Endothelial cell of umbilical vein (primary cell): ENCODE results near the gene MFSD6. TPM values are rescaled to one million over a fixed set of nuclear protein-coding genes. Genes with fewer than 3 reads are reported as not detected.

Source experiments
- BruUV-seq: library from RNA; stranded (reverse); fragments of 400-500 nt; replicated peaks from 2 replicates; lab custom pipeline; 2021; lab: Mats Ljungman, UMichigan
- CTCF ChIA-PET: fragments of 300-600, 350-600 bp; sonication (Branson Sonifier 250); formaldehyde crosslinking; loops from one replicate; lab custom pipeline; 2021; ENCODE audit warnings: antibody characterized with exemption, inconsistent platforms; lab: Charles Lee
- POLR2A ChIA-PET: fragments of 300-600, 350-600 bp; sonication (Branson Sonifier 250); formaldehyde crosslinking; loops from one replicate; lab custom pipeline; 2021; ENCODE audit warnings: antibody characterized with exemption, inconsistent platforms; lab: Charles Lee
- DNase-seq: peaks from one replicate; pipeline ENCODE4 v3.0.0-alpha.2; 2011; ENCODE audit warnings: low read depth, low spot score
- FAIRE-seq: peaks from 2 replicates; lab custom pipeline; 2011; peaks lifted over from hg19 to GRCh38; lab: Jason Lieb, UNC
- H2AFZ ChIP-seq: 2 replicates; pipeline ENCODE4 v1.6.0; 2012; ENCODE audit warnings: low read depth, low read length, control low read depth, inconsistent platforms
- H3K27ac ChIP-seq: 2 replicates; pipeline ENCODE4 v1.5.1; 2011; ENCODE audit warnings: low read depth, mild to moderate bottlenecking, control low read depth, low read length, moderate library complexity; ENCODE audit not compliant: insufficient read depth
- H3K27me3 ChIP-seq, 2 experiments: 2 replicates each; pipeline versions ENCODE4 v1.6.0 to v1.6.1; 2011; ENCODE audit warnings: low read length in 2 of 2, mixed read lengths in 1 of 2; ENCODE audit not compliant: control insufficient read depth in 2 of 2, insufficient read depth in 2 of 2
- H3K36me3 ChIP-seq, 2 experiments: 2 replicates in 1 of 2; 3 replicates in 1 of 2; pipeline ENCODE4 v1.5.1; 2011; ENCODE audit warnings: low read length in 2 of 2, mild to moderate bottlenecking in 1 of 2, moderate library complexity in 1 of 2; ENCODE audit not compliant: control insufficient read depth in 2 of 2, insufficient read depth in 2 of 2; ENCODE audit errors: extremely low read depth in 1 of 2
- H3K4me1 ChIP-seq: 3 replicates; pipeline ENCODE4 v1.5.1; 2011; ENCODE audit warnings: mild to moderate bottlenecking, low read length; ENCODE audit not compliant: control insufficient read depth, insufficient read depth; ENCODE audit errors: extremely low read depth
- H3K4me2 ChIP-seq: 2 replicates; pipeline ENCODE4 v1.6.1; 2011; ENCODE audit warnings: low read length, control low read depth, mixed read lengths; ENCODE audit not compliant: insufficient read depth
- H3K4me3 ChIP-seq, 3 experiments: fragments of 200-600 bp in 1 of 3; sonication (generic), shearing (Covaris generic) in 1 of 3; replicated peaks in 1 of 3; 2 replicates each; pipeline ENCODE4 v1.5.1; 2011 to 2016; ENCODE audit warnings: control low read depth in 3 of 3, low read length in 3 of 3, mild to moderate bottlenecking in 2 of 3, inconsistent platforms in 1 of 3, low read depth in 1 of 3, moderate library complexity in 1 of 3; ENCODE audit not compliant: insufficient read depth in 1 of 3
- H3K79me2 ChIP-seq: 2 replicates; pipeline ENCODE4 v1.6.0; 2012; ENCODE audit warnings: low read length, inconsistent platforms; ENCODE audit not compliant: control insufficient read depth, insufficient read depth
- H3K9ac ChIP-seq: replicated peaks from 2 replicates; pipeline ENCODE3; 2011; ENCODE audit warnings: low read length, control low read depth; ENCODE audit not compliant: insufficient read depth; ENCODE audit errors: extremely low read depth
- H3K9me1 ChIP-seq: replicated peaks from 3 replicates; pipeline ENCODE4 v1.6.0; 2011; ENCODE audit warnings: mild to moderate bottlenecking, low read length; ENCODE audit not compliant: control insufficient read depth, insufficient read depth; ENCODE audit errors: extremely low read depth
- H3K9me3 ChIP-seq: replicated peaks from 2 replicates; pipeline ENCODE4 v1.5.1; 2012; ENCODE audit warnings: low read length, inconsistent platforms; ENCODE audit not compliant: control insufficient read depth, insufficient read depth
- H4K20me1 ChIP-seq: replicated peaks from 2 replicates; pipeline ENCODE3; 2011; ENCODE audit warnings: mild to moderate bottlenecking, low read length; ENCODE audit not compliant: control insufficient read depth, insufficient read depth; ENCODE audit errors: extremely low read depth
- CTCF ChIP-seq, 2 donors: IDR thresholded peaks; 1 replicate in 1 of 2; 2 replicates in 1 of 2; pipeline ENCODE4 v1.5.1; 2011; ENCODE audit warnings: low read length in 2 of 2, mild to moderate bottlenecking in 2 of 2, moderate library complexity in 2 of 2, control low read depth in 1 of 2, inconsistent platforms in 1 of 2, low read depth in 1 of 2; ENCODE audit not compliant: insufficient read depth in 1 of 2; ENCODE audit errors: extremely low read depth in 1 of 2
- EZH2 ChIP-seq: IDR thresholded peaks from 2 replicates; pipeline ENCODE4 v1.6.1; 2012; ENCODE audit warnings: borderline replicate concordance, low read depth, mild to moderate bottlenecking, moderate library complexity, low read length, inconsistent platforms; ENCODE audit not compliant: severe bottlenecking
- FOS ChIP-seq: IDR thresholded peaks from 2 replicates; pipeline ENCODE4 v1.6.1; 2011; ENCODE audit warnings: mild to moderate bottlenecking, low read length, moderate library complexity, borderline replicate concordance; ENCODE audit not compliant: insufficient read depth
- GATA2 ChIP-seq: IDR thresholded peaks from 2 replicates; pipeline ENCODE4 v1.7.0; 2011; ENCODE audit warnings: low read depth, mild to moderate bottlenecking, moderate library complexity, mixed read lengths, low read length; ENCODE audit not compliant: insufficient read length, insufficient read depth
- JUN ChIP-seq: IDR thresholded peaks from 2 replicates; pipeline ENCODE4 v1.6.1; 2011; ENCODE audit warnings: borderline replicate concordance, low read depth; ENCODE audit not compliant: insufficient read length, insufficient read depth
- MAX ChIP-seq: IDR thresholded peaks from 2 replicates; pipeline ENCODE4 v1.6.1; 2011; ENCODE audit not compliant: insufficient read depth, insufficient read length
- MYC ChIP-seq: IDR thresholded peaks from one replicate; pipeline ENCODE4 v1.6.1; 2011; ENCODE audit warnings: mild to moderate bottlenecking, low read depth, low read length
- POLR2A ChIP-seq: IDR thresholded peaks from 2 replicates; pipeline ENCODE4 v1.6.1; 2012; ENCODE audit warnings: low read depth, mild to moderate bottlenecking, control low read depth, low read length
- POLR2AphosphoS5 ChIP-seq: IDR thresholded peaks from 2 replicates; pipeline ENCODE4 v1.6.1; 2012; ENCODE audit warnings: low read depth, mild to moderate bottlenecking, control low read depth, low read length, moderate library complexity; ENCODE audit not compliant: insufficient read depth
- dilution Hi-C: fragments of 300-500 bp; cut with MboI; formaldehyde crosslinking; loops from one replicate; pipeline ENCODE4 v1.15.0; 2019; ENCODE audit warnings: low sequenced_read_pairs; ENCODE audit not compliant: extremely low pct_ligation_motif_present
- intact Hi-C: fragments of 100-400 bp; cut with micrococcal nuclease; formaldehyde crosslinking; loops from one replicate; pipeline ENCODE4 v1.10.0; 2022
- polyA plus RNA-seq, 4 experiments: library from polyadenylated mRNA; depleted of rRNA in 3 of 4; stranded (reverse) in 3 of 4; unstranded in 1 of 4; fragments of >200 nt; gene quantifications; 2 replicates each; pipeline versions ENCODE4 v1.2.1 to v1.2.3, GENCODE V29; 2011 to 2012; ENCODE audit warnings: missing spikeins in 1 of 4
- total RNA-seq: library from RNA; stranded (reverse); gene quantifications from 2 replicates; pipeline ENCODE4 v1.2.3, GENCODE V29; 2021

MFSD6 gene
- total and polyA plus RNA-seq, 2 donors (not counting 3 experiments of a cell fraction or from before 2014, with no cell fraction given) = 4.3 to 4.5 TPM

GRCh38 chr2:190446193-190446592 is 38.0 kb downstream of the MFSD6 start:
- Histone ChIP-seq H3K27ac (no peak overlapping the region), H3K27me3 (no peaks in the 10 kb centered on the region), H3K79me2 (no peaks in the 10 kb centered on the region), H2AFZ (no peak overlapping the region), H3K4me2 (no peak overlapping the region), H3K9ac (no peak overlapping the region), H3K4me3 (no peak overlapping the region), H3K4me1 (no peaks in the 10 kb centered on the region), H3K36me3 (no peaks in the 10 kb centered on the region), H3K9me3 (no peaks in the 10 kb centered on the region), H3K9me1 (no peaks in the 10 kb centered on the region), H4K20me1 (no peaks in the 10 kb centered on the region)
- CTCF ChIA-PET = interaction anchor here (1.0 to 1.5 kb wide), 2 partner anchors 9 to 21 kb away, joined by 3 to 5 read pairs; no protein-coding TSS in a partner anchor
- POLR2A ChIA-PET = no interaction called here
- FAIRE-seq (no peak), DNase-seq (no peak)
- TF ChIP-seq FOS (no peak), EZH2 (no peak), JUN (no peak), MYC (no peak), GATA2 (no peak), POLR2A (no peak), CTCF (IDR thresholded peaks at IDR 0.05; ENCODE audit: extremely low read depth in 1 of 2, insufficient read depth in 1 of 2, low read depth in 1 of 2, low read length in 2 of 2) (no peak), MAX (no peak), POLR2AphosphoS5 (no peak)
- dilution Hi-C loops = no loop called here
- no TSS peak for BruUV-seq
- intact Hi-C loops = no loop called here
